Glomerular endothelial cell (primary cell): ENCODE data around the gene ZBP1. TPM values are rescaled to one million over a fixed set of nuclear protein-coding genes. Genes with fewer than 3 reads are reported as not detected.
"Not testable (repeated sequence)": the region's sequence is repeated elsewhere in the genome, so short reads cannot be mapped to it uniquely, and the experiment has no call there.

ENCODE experiments used
- DNase-seq: peaks from one replicate; pipeline ENCODE4 v3.0.0-alpha.2; 2011; ENCODE audit warnings: low read depth, low spot score; ENCODE audit errors: extremely low read depth
- total RNA-seq: library from RNA; depleted of rRNA; stranded (reverse); fragments of >200 nt; gene quantifications from 2 replicates; pipeline ENCODE4 v1.2.3, GENCODE V29; 2015

The ZBP1 gene
- total RNA-seq, 1 donor from 2014 or later, result not detected

DNA sequence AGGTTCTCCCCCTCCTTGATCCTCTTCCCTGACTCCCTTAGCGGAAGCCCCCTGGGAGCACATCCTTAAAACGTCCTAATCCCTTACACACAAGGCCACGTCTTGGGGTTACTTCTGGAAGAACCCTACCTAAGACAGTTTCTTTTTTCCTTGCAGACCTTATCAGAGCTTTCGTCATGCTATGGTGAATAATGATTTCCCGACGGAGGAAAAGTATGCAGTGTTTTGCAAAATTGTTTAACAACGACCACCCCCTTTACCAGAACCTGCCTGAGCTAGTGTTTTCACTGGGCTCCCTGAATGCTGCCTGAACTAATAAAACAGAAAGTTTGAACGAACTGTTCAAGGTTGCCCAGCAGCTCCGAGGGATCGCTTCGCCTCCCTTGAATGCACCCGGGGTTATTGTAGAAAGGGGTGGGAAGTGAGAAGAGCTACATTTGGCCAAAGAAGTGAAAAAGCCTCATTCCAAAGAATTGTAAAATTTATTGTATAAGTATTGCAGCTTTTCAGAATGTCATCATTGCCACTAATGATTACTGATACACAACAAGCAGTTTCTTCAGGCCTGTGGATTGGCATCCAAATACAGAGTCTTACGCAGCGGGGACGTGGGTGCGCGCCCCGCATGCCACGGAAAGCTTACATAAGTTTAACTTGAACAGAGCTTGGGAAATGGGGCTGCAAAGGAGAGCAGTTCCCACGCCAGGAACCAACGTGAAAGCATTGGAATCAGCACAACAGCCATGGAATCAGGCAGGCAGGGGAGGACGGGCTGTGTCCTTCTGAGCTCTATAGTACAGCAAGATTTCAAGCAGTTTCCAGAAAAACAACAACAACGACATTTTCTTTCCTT lies 27.9 kb upstream of the ZBP1 start:
- DNase-seq, result no peak

DNA sequence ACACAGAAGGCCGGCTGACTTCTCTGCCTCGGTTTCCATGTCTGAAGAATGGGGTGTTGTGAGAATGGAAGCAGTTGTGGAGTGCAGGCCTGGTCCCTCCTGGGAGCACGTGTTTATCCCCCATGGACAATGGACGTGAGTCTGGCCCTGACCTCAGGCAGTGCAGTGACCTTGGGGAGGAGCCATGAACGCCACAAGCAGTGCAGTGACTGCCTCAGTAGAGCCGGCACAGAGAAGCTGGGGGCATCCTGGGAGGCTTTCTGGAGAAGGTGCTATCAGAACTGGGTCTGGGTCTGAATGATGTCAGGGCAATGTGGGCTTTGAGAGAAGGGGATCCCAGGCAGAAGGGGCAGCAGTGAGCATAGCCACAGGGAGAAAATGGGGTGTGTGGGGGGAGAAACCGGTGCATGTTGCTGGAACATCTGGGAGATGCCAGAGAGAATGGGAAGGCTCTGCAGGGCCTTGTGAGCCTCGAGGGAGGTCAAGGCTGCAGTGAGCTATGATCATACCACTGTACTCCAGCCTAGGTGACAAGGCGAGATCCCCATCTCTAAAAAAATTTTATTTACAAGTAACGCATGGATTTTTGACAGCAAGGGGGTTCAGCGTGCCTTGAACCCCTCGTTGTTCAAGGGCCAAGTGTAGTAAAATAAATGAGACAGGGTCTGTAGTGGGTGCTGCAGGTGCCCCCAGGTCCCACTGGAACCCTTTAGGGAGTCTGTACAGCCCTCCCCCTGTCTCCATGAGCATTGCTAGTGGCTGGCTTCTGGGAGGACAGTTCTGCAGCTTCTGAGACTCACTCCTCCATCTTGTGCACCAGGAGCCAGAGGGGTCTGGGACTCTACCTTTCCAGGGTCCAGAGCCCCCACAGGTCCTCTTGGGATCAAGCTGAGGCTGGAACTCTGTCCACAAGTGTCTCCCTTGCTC lies 27.0 kb upstream of the ZBP1 start:
- no peak for DNase-seq

DNA sequence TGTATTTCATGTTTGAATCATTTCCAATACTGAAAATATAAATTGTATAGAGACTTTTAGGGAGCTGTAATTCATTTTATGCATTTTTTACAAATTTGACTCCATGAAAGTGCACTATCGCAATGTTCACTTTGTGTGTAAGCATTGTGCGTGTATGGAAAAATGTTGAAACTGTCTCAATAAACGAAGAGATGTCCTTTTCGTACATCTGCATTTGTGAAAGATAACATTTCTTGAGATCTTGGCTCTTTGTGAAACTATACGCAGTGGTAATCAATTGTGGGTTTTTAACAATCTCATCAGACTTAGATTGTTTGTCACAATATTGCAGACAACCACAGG lies 18.6 kb upstream of the ZBP1 start:
- DNase-seq, result no peak

DNA sequence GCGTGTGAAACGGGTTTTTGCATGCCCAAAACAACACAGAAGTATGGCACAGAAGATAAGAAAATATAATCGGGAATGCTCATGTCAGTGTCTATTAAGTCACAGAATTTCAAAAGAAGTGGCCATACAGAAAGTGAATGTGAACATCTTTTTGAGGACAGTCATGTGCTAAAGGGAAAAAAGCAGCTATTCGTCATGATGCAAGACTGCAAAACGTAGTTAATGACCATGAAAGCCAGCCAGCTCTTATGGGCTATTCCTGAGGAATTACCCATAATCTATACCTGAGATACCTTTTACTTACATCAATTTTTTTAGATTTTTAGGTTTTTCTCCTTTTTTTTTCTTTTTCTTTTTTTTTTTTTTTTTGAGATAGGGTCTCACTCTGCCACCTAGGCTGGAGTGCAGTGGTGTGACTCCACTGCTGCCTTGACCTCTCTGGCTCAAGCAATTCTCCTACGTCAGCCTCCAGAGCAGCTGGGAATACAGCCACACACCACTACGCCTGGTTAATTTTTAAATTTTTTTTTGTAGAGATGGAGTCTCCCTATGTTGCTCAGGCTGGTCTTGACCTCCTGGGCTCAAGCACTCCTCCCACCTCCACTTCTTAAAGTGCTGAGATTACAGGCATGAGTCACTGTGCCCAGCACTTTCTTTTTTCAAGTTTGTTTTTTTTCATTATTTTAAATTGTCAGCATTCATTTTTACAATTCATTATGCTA lies 18.1 kb upstream of the ZBP1 start:
- no peak for DNase-seq

DNA sequence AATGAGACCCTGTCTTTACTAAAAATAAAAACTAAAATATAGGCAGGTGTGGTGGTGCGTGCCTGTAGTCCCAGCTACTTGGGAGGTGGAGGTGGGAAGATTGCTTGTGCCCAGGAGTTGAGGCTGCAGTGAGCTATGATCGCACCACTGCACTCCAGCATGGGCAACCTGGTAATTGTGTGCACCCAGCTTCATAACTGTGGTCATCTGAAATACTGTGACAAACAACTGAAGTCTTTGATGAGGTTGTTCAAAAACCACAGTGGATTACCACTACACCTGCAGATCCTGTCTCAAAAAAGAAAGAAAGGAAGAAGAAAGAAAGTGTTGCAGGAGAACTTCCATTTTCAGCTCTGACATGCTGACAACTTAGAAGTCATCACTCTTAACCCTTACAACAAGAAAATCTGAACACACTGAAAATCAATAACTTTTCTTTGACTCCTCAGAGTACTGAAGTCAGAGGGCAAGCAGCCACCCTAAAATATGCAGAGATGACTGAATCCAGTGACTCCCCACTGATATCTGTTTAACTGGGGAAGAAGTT lies 13.8 kb upstream of the ZBP1 start:
- no peak for DNase-seq

DNA sequence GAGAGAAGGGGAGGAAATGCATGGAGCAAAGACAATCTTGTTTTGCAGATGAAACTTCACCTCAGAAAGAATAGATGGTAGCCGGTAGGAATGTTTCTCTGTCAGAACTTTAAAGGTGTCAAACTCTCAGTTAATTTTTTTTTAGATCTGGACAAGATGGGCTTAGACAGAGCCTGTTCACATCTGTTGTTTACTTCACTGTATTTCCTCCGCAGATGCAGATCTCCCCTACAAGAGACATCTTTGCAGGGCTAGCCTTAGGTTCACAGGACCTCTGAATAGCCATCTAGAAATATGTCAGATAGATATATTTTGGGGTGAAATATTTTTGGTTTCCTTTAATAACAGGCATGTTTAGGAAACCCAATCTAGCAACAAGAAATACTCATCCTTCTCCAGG lies 12.1 kb upstream of the ZBP1 start:
- DNase-seq, result no peak

DNA sequence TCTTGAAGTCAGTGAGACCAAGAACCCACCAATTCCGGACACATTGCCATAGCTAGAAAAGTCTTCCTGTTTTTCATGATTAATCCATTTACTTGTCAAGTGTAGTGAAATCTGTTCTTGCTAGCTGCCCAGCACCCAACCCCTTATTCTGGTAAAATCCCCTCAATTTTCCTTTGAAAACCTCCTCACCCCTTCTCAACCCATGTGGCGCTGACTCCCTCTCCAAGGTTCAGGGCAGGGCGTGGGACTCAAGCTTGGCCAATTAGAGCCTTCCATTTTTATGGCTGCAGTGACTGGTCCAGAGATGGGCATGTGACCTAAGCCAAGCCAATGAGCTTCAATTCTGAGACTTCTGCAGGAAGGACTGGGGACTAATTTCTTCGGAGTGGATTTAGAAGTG lies 9.8 kb upstream of the ZBP1 start:
- DNase-seq, result no peak

DNA sequence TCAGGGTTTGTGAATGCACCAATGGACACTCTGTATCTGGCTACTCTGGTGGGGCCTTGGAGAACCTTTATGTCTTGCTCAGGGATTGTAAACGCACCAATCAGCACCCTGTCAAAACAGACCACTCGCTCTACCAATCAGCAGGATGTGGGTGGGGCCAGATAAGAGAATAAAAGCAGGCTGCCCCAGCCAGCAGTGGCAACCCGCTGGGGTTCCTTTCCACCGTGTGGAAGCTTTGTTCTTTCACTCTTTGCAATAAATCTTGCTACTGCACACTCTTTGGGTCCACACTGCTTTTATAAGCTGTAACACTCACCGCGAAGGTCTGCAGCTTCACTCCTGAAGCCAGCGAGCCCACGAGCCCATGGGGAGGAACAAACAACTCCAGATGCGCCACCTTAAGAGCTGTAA lies 9.3 kb upstream of the ZBP1 start:
- not testable (repeated sequence) for DNase-seq

DNA sequence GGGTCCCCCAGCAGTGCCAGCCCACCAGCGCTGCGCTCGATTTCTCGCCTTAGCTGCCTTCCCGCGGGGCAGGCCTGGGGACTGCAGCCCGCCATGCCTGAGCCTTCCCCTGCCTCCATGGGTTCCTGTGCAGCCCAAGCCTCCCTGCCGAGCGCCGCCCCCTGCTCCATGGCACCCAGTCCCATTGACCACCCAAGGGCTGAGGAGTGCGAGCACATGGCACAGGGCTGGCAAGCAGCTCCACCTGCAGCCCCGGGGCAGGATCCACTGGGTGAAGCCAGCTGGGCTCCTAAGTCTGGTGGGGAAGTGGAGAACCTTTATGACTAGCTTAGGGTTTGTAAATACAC lies 8.7 kb upstream of the ZBP1 start:
- not testable (repeated sequence) for DNase-seq

DNA sequence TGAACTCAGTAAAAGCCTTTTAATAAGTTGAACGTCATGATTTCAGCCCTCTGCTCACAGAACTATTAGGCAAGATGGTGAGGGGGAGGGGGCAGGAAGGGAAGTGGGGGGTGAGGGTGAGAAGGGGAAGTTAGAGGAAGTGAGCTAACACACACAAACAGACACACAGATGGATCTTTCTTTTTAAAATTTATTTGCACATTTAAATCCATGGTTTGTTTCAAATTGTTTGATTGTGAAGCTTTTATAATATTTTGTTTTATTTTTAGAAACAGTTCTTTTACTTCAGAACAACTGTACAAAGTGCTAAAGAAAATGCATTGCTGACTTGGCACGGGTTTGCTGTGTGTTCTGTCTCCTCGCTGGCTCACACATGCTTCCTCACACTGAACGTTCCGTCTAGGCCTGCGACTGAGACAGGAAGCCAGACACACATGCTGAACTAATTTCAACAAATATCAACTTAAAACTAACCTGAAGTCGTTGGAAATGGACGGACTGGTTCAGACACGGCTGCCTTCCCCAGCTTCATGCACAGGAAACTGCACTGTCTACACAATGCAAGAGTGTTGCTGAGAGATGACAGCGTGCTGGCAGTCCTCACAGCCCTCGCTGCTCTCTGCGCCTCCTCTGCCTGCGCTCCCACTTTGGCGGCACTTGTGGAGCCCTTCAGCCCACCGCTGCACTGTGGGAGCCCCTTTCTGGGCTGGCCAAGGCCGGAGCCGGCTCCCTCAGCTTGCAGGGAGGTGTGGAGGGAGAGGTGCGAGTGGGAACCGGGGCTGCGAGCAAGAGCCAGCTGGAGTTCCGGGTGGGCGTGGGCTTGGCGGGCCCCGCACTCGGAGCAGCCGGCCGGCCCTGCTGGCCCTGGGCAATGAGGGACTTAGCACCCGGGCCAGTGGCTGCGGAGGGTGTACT lies 8.1 kb upstream of the ZBP1 start:
- peak; percentile 33 for DNase-seq

DNA sequence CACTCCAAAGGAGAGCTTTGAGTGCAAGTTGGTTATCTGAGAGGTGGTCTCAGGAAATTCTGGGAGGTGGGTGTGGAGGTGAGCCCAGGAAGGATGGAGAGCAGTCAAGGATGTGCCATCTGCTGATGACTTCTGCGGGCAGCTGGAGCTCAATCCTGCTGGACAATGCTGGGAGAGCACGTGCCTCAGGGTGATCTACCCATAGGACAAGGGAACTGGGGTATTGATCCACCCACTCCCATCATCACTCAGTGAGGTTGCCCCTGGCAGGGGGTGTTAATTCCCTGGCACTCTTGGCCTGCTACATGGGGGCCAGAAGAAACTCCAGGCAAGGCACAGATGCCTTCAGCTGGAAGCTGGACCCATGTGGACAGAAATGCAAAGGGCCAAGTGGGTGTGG lies 7.1 kb upstream of the ZBP1 start:
- no peak for DNase-seq

DNA sequence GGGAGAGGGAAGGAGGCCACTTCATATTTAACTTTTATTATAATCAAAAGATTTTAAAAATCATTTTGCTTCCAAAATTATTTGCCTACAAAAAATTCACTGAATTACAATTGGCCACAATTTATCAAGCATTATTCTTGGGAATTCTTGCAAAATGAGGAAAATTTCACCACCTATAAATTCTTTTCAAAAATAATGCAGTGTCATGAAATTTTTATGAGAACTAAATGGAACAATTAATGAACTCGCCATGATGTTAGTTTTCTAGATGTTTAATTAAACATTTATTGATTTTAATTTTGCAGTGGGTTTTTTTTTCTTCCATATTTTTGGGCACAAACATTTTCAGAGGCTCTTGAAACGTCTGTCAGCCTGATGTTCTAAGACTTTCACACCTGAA lies 5.8 kb upstream of the ZBP1 start:
- no peak for DNase-seq

DNA sequence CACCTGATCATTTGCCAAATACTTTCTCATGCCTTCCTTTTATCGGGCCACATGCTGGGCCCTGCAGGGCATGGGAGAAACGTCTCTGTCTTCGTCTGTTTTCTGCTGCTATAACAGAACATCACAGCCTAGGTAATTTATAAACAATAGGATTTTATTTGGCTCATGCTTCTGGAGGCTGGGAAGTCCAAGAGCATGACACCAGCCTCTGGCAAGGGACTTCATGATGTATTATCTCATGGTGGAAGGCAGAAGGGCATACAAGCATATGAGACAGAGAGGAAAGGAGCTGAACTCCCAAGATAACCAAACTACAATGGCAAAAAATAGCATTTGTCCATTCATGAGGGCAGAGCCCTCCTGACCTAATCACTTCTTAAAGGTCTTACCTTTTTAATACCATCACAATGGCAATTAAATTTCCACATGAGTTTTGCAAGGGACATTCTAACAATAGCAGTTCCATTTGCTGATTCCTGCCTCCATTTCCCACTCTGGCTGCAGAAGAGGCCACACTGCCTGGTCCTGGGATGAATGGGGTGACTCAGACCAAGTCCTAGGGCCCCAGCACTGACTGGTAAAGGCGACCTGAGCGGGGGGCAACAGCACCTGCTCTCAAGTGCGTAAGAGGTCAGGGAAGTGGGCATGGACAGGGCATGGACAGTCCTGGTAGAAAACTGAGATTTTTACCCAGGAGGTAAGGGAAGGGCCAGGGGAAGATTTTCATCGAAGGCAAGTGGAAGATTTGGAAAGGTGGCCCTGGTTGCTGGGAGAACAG lies 5.1 kb upstream of the ZBP1 start:
- no peak for DNase-seq

DNA sequence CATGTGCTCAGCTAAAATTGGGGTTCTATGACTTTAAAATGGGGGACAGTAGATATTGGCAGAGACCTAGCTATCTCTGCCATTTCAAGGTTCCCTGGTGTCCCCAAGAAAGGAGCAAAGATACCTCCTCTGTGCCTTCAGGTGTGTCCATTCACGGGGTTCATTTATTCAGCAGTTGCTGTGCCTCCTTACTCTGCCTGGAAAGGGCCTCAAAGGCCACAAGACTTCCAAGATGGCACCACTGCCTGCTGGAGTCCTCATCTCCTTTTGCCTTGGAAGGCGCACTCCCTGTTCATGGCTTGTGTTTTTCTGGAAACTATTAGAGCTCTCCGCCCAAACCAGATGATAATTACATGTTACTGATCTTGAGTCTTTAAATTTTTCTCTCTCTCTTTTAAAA lies 3.9 kb upstream of the ZBP1 start:
- no peak for DNase-seq

DNA sequence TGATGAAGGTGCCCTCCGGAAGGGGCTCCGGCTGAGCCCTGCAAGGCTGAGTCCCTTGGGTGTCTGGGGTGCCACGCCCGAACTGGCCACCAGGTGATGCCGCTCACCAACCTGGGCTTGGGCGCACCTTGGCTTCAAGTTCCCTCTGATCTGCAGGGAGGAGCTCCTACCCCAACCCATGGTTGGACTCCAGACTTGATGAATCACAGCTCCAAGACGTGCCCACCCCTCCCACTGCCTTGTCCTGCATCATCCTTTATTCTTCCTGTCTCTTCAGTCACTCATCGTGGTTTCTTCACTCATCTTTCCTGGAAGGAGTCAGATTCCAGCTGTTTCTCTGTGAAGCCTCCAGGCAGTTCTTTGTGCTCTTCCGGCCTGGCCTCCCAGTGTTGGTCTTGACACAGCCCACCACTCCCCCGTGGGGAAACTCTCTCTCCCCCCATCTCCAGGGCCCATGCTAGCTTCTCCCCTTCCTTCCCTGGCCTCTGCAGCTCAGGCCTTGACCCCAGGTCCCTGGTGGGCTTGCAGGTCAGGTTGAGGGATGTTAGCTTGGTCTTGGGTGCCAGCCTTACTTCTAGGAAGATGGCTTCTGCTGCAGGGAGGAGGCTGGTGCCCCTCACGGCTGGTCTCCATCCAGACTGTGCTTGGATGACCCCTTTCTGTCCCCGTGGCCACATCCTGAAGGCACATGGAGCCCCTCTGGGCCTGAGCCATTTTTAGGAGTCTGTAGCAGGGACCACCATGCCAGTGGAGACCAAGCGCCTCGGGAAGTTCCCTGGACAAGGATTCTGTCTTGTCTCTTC lies 2.6 kb upstream of the ZBP1 start:
- no peak for DNase-seq

DNA sequence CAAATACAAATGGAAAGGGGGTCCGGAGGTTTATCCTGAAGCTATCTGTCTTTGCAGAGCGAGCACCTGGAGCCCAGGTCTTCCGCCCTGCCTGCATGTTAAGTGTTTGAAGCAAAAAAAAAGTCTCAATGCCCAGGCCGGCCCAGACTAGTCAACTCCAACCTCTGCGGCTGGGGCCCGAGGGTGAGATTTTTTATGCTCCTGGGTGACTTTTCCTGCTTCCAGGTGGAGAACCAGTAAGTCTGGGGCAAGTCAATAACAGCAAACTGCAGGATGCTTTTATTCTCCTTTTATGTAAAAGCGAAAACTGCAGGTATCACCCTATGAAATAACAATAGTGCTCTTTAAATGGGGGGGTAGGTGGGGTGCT lies 2.0 kb upstream of the ZBP1 start:
- no peak for DNase-seq

DNA sequence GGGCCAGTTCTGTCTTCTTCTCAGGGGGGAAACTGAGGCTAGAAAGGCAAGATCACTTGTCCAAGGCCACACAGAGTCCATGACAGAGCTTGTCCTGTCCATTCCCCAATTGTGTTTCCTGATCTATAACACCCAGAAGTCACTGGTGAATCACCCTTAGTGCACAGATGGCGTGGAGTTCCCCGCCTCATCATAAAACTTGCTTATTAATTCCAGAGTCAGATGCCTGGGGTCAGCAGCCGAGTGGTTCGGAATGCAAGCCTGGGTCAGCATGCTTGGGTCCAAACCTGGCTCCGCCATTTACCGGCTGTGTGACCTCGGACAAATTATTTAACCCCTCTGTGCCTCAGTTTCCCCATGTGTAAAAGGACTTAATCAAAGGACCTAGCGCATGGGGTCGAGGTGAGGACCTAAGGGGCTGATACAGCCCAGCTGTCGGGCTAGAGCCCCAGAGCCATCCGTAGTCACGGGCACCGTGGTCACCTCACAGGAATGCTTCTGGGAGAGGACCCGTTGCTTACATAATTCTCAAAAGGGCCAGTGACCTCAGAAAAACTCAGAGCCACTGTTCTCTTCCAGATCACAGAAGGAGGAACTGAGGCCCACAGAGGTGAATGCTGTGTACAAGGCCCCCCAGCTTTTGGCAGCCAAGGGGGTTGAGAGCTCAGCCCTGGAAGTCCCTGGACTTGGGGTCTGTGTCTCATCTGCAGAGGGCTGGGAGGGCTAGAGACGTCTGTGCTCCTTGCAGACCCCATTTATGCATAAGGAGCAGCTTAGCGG lies 1.4 kb upstream of the ZBP1 start:
- no peak for DNase-seq

DNA sequence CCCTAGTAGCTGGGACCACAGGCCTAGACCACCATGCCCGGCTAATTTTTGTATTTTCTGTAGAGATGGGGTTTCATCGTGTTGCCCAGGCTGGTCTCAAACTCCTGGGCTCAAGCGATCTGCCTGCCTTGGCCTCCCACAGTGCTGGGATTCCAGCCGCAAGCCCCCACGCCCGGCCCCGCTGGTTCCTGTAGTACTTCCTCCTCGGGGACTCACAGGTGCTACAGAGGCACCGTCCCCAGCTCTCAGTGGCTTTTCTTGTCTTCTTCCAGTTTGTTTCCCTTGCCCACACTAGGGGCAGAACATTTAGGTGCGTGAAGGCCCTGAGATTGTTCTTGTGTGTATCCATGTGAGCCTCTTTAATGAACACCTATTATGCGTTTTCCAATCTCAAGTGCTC lies 773 bp upstream of the ZBP1 start:
- DNase-seq, result no peak
